Measurements from ENCODE around the gene GTPBP3.
"Not testable (repeated sequence)": the region's sequence is repeated elsewhere in the genome, so short reads cannot be mapped to it uniquely, and the experiment has no call there.

Gene GTPBP3, protein sequence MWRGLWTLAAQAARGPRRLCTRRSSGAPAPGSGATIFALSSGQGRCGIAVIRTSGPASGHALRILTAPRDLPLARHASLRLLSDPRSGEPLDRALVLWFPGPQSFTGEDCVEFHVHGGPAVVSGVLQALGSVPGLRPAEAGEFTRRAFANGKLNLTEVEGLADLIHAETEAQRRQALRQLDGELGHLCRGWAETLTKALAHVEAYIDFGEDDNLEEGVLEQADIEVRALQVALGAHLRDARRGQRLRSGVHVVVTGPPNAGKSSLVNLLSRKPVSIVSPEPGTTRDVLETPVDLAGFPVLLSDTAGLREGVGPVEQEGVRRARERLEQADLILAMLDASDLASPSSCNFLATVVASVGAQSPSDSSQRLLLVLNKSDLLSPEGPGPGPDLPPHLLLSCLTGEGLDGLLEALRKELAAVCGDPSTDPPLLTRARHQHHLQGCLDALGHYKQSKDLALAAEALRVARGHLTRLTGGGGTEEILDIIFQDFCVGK

DNA sequence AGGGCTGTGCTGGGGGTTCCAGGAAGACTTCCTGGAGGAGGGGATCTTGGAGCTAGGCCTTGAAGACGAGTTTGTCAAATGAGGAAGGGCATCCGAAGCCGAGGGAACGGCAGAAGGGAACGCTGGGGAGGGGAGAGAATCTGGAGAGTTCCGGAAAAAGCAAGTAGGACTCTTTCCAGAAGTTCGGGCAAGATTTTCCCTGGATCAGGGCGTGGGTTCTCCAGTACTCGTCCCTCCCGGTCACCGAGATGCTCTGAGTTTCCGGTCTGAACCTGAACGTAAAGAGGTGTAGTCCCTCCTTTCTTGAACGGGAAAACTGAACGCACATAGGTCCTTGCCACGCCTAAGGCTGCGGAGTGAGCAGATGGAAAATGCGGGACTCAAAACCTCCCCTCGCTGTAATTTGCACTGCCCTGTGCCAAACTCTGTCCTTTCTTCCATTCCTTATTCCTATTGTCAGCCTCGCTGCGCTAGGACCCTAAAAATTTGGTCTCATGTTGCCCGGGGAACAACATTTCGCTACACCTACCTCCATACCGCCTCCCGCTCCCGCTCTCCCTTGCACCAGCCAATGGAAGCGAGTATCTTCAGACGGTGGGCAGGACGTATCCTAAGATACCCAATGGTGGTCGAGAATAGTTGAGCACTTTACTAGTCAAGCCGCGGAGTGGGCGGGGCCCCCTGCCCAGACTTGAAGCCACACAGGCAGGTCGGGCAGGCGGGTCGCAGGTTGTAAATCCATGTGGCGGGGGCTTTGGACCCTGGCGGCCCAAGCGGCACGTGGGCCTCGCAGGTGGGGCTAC, at the start of gene GTPBP3:
GTPBP3 (plus strand) TSS at position 682 of the 803 bp plus-strand sequence; CDS start at position 741, 59 bp downstream.
- DNase-seq = peak; percentile 98

DNA sequence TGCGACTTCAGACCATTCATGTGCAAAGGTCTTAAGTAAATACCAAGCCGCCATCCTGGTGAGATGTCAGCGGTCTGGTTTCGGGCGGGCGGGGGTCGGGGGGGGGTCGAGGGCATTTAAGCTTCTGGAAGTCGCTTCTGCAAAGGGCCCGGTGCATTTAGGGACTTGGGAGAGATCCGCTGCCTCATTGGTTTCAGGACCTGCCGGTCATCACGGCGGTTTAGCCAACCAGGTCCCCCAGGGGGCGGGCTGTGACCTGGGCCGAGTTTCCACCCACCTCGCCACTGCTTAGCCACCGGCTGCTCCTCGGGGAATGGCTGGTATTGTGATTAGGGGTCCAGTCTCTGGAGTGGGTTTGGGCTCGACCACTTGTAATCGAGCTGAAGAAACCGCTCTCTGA, 47.9 kb upstream of the GTPBP3 start:
- DNase-seq = peak; percentile 80

DNA sequence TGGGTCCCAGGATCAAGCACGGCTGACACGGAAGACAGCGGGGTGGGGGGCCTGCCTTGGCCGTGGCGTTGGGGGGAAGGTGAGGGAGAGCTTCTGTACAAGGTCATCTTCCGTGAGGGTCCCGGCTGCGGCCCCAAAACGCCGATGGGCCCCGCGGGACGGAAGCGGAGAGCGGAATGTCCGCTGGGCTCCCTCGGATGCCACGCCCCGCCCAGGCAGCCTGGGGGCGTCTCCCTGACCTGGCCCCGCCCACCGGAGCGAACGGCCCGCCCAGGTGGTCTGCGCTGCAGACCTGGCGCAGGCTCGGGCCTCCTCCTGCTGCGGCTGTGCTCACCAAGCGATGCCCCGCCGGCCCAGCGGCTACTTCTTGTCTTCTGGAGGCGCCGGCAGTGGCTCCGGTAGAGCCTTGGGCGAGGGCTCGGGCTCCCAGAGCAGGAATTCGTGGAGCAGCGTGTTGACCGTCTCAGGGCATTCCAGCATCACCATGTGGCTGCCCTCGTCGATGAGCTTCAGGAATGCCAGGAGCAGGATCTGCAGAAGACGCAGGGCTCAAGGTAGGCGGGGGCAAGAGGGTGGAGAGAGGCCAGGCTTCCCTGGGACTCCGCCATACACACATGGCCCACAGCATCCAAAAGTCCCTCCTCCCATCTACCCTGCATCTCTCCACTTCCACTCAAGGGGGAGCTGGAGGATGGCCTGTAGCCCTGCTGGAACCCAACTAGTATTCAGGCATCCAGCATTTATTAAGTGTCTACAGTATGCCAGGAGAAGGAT, 44.9 kb upstream of the GTPBP3 start:
- DNase-seq = peak; percentile 83

DNA sequence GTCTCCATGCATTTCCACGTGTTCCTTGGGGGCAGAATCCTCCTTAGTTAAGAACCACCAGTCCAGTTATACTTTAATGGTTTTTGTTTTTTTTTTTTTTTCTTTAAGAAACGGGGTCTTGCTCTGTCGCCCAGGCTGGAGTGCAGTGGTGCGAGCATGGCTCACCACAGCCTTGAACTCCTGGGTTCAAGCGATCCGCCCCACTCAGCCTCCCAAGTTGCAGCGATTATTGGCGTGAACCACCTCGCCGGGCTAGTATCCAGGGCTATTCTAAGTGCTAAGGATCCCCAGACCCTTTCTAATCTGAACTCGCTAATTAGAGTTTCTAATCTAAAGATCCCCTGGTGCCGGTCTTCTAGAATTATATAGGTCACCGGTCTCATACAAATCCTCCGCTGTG, 43.7 kb upstream of the GTPBP3 start:
- no peak for DNase-seq

DNA sequence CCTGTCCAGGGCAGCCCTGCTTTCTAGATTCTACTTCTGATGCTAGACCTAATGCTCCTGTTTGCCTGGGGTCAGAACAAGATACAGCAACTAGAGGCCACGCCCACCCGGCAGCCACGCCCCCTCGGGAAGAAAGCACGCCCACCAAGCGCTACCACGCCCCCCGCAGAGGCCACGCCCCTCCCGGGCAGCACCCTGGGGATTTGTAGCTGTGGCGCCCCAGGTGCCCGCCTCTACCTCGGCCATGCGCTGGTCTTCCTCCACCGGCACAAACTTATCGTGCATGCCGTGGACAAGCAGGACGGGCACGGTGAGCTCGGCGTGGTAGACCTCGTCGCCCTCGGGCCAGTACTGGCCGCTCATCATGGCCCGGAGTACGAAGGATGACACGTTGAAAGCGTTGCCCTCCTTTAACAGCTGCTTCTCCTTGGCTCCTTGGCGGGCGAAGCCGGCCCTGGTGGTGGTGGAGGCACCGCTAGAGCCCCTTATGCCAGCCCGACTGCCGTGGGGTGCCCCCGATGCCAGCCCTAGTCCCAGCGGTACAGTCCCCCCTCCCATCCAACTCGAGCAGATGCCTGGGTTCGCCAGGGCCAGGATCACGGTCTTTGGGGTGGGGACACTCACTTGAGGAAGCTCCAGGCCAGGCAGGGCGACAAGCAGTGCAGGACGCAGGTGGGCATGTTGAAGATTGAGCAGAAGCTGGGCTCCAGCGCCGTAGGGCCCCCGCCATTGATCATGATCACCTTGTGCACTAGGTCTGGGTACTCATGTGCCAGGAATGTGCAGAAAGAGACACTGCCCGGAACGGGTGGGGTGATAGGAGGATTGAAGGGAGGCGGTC, 43.1 kb upstream of the GTPBP3 start:
- no peak for DNase-seq

DNA sequence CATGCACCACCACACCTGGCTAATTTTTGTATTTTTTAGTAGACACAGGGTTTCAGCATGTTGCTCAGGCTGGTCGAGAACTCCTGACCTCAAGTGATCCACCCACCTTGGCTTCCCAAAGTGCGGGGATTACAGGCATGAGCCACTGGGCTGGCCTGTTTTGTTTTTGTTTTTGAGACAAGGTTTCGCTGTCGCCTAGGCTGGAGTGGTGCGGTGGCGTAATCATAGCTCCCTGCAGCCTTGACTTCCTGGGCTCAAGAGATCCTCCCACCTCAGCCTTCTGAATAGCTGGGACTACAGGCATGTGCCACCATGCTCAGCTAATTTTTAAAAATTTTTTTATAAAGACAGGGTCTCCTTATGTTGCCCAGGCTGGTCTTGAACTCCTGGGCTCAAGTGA, 41.8 kb upstream of the GTPBP3 start:
- DNase-seq = not testable (repeated sequence)

DNA sequence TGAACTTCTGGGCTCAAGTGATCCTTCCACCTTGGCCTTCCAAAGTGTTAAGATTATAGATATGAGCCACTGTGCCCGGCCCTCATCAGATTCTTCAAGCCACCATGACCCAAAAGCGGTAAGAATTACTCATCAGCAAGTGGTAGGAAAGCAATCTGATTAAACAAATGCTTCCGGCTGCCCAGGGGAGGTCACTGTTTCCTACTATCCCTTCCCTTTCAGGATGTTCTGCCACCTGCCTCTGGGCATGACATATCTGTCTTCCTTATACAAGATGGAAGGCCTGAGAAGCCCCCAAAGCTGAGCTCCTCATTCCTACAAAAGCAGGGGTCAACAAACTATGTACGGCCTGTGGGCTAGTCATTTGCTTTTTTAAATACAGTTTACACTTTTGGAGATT, 41.1 kb upstream of the GTPBP3 start:
- DNase-seq = no peak

DNA sequence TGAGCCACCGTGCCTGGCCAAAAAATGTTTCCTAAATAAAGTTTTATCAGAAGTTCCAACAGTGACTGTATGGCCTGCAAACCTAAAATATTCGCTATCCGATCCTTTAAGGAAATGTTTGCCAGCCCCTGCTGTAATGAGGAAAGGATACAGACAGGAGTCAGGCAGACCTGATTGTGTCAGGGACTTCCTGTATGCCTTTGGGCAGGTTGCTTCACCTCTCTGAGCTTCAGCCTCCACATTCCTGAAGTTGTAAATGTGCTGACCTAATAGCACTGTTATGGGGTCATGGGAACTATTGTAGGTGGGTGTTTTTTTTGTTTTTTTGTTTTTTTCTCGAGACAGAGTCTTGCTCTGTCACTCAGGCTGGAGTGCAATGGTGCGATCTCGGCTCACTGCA, 40.4 kb upstream of the GTPBP3 start:
- DNase-seq = no peak

DNA sequence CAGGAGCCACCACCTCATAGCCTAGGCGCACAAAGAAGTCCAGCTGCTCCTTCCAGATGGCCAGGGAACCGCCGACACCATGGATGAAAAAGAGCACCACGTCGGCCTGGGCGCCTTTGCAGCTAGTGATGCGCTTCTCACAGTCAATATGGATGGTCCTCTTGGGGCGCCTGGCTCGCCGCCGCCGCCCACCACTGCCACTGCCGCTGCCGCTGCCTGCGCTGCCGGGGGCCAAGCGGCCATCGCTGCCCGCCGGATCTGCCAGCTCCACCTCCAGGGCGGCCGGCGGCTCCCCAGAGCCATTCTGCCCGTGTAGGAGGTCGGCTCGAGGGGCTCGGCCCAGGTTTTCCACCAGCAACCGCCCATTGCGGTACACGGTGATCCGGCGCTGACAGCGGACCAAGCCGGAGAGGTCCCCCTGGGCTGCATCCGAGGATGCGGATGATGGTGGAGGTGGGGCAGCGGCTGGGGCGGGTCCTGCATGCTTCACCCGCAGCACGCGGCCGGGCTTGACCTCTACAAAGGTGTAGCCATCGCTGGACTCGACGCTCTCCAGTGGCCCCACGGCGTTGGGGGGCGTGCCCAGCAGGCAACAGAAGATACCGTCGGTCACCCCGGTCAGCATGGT, 36.2 kb upstream of the GTPBP3 start:
- DNase-seq = no peak

DNA sequence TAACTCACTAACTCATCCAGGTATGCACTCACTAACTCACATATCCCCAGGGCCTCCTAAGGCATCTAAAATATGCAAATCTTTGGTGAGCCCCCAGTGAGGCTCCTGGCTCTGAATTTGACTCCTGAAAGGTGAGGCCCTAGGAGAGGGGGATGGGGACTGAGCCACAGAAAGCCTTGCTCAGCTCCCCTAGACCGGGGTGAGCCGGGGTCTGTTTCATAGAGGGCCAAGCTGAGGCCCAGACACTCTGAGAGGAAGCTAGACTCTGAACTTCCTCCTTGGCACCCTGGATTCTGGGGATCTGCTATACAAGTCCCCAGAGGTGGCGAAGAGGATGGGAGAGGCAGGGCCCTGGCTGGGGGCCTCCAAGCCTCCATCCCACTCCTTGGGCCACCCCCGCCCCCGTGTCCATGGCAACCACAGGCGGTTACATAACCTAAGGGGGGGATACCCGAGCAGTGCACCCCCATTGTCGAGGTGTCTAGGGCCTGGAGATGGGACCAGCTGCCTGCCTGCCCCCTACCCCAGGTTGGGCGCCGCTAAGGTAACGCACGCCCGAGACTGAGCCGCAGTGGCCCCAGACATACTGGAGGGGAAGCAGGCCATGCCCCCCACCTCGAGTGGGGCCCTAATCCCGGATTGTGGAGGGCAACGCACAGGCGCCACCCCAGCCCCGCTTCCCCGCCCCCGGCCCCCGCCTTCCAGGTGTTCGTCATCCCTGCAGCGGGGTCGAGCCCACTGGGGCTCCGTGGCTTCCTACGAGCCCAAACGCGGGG, 34.8 kb upstream of the GTPBP3 start:
- no peak for DNase-seq

DNA sequence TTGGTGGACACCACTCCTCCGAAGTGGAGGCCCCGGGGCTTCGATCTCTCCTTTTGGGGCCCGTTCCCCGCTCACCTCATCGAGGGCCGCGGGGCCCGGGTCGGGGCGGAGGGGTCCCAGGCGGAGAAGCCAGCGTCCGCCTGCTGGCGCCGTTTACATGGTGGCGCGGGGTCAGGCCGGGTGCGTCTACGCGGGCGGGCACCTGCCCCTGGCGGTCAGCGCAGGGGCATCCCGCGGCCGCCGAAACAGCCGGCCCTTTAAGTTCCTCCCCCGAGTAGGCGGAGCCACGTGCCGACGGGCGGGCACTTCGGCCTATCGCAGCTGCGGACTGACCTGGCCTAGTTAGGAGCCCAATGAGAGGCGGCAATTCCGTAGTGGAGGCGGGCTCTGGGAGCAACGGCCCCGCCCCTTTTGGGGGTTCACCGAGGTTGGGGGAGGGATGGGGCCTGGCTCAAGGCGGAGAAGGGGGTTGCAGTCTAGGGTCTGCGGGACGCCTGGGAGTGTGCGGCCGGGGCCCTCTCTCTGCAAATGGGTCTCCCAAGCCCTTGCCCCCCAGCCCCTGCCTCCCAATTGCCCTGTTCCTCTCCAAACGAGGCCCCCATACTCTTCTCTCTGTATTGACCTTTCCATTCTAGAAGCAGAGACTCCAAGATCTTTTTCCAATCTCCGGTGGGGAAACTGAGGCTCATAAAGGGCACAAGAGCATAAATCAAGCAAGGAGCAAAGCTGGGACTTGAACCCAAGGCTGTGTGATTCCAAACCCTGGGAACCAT, 34.0 kb upstream of the GTPBP3 start, which contains the start of gene ABHD8:
ABHD8 (minus strand) TSS at position 259 of the 773 bp plus-strand sequence. CDS start 1,809 bp downstream, outside the sequence.
- peak; percentile 98 for DNase-seq

DNA sequence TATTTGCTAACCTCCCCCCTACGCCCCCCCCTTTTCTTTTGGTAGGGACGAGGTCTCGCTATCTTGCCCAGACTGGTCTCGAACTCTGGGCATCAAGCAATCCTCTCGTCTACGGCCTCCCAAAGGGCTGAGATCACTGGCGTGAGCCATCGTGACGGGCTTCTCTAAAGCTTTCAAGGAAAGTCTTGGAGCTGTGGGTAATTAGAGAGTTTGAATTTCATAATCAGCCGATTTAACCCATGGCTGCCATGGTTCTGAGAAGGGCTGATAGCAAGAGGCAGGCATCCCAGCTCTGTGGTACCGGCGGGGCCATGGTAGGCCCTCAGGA, 33.4 kb upstream of the GTPBP3 start:
- no peak for DNase-seq

DNA sequence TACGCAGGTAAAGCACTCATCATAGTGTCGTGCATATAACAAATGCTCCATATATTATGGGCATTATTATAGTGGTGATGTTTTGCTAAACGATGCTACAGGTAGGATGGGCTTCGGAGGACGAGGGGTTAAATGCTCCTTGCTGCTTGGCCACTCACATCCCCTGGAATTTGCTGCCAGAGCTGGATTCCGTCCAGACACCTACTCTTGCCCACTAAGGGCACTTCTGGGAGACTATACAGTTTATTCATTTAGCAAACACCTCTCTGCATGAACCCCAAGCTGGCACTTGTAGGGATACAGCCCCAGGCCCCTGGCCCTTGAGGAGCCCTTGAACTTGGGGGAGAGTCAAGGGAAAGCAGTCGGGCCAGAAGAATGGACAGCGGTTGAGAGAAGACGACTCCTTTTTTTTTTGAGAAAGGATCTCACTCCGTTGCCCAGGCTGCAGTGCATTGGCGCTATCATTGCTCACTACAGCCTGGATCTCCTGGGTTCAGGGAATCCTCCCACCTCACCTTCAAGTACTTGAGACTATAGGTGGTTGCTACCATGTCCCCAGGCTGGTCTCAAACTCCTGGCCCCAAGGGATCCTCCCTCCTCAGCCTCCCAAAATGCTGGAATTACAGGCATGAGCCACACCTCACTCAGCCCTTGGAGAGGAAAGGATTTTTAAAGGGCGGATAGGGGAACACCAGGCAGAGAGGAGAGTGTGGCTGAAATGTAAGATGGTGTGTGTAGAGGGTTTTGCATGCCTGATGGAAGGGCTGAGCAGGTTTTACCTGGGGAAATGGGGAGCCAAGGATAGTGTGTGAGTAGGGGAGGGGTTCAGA, 32.8 kb upstream of the GTPBP3 start:
- no peak for DNase-seq

DNA sequence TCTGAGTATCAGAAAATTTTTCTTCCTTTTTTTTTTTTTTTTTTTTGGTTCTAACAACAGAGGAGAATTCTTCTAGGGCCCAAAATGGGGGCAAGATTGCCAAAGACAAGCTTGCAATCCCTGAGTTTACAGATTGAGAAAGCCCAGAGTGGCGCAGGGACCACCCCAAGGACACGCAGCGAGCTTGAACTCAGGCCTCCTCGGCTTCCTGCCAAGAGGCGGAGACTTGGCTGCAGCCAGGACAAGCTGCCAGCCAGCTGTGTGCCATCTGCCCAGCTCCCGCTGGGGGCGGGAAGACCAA, 32.2 kb upstream of the GTPBP3 start:
- DNase-seq = no peak

DNA sequence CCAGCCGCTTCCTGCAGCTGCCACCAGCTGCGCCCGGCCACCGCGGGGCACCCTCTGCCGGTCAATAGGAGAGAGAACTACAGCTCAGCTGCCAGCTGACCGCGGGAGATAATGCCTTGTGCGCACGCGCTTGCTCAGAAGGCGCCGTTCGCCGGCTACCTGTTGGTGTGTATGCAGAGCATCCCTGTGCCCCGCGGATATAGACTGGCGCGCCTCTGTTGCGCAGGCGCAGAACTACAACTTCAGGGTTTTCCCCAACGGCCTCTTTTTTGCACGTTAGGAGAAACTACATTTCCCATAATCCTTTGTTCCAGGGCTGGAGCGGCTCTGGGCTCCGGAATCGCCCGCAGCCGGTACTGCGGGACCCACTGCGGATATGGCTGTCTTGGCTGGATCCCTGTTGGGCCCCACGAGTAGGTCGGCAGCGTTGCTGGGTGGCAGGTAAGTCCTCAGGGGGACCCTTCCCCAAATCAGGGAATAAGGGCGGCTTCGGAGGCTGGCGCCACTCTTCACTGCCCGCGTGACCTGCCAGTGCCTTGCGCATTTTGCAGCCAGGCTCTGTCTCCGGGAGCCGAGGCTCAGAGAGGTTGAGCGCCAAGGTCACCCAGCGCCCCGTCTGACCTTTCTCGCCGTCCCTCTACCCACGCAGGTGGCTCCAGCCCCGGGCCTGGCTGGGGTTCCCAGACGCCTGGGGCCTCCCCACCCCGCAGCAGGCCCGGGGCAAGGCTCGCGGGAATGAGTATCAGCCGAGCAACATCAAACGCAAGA, 31.7 kb upstream of the GTPBP3 start, which contains the start of gene MRPL34:
MRPL34 (plus strand) TSS at position 356 of the 768 bp plus-strand sequence; CDS start at position 377, 21 bp downstream.
- DNase-seq = peak; percentile 97

DNA sequence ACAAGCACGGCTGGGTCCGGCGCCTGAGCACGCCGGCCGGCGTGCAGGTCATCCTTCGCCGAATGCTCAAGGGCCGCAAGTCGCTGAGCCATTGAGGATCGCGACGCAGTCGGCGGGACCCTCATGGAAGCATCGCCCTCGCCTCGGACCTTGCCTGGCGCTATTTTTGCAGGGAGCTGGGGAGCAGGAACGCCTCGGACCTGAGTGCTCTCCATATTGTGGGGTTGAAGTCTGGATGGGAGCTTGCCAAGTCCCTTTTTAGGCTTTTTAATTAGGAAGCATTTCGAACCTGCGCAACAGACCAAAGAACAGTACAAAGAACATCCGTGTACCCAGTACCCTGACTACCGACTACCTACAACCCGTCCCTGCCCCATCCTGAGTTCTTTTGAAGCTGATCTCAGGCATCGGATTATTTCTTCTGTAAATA, 31.1 kb upstream of the GTPBP3 start:
- DNase-seq = no peak

DNA sequence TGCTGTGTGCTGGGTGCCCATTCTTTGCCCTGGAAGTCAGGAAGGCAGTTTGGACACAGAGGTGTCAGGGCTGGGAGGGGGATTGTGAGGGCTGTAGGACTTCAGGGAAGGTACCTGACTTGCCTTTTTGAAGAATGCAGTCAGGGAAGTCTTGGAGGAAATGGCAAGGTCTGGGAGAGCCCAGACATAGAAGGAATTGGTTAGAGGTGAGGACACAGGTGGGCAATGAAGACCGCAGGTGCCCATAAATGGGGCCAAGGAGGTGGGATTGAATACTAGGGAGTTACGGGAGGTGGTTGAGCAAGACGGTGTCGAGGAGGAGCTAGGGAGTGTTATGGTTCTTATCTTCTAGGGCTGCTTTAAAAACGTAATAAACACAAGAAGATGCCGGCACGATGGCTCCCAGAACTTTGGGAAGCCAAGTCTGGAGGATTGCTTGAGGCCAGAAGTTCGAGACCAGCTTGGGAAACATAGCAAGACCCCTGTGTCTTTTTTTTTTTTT, 29.4 kb upstream of the GTPBP3 start:
- no peak for DNase-seq

Measured in femur (tissue), 1 donor.